Measurements from ENCODE around the gene L3MBTL1.

The L3MBTL1 gene

DNA sequence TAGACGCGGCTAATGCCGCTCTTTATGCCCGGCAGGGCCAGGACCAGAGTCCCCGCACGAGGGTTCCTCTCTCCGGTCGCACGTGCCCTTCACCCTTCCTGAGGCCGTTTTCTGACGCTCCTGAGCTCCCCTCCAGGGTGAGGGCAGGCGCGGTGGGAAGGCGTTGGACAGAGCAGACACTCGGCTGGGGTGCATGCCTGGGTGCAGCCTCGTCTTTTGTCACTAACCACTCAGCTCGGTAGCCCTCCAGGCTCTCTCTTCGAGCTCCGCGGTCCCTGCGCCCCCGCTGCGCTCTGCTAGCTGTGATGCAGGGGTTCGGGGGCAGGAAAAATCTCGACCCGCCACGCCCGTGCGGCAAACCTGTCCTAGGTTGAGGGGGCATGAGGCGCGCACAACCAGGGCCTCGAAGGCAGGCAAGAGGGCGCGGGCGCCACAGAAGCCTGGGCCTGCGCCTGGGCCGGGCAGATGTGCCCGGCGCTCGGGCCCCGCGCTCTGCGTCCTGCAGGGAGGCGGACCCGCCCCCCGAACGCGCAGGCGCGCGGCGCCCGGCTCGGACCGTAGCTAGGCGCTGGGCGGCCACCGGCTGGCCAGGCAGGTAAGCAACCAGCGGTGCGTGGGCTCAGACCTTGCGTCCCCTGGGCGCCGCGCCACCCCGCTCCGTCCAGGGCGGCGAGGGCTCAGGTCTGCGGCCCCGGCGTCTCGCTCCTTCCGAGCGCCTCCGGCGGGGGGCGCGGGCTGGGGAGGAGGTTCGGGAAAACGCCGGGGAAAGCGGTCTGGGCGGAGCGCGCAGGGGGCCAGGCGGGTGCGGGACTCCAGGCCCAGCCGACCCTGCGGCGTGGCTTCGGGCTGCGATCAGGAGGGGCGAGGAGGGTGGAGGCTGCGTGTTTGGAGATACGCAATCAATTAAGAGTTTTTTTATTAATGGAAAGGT, at the start of gene L3MBTL1:
L3MBTL1 (plus strand) TSS at position 548 of the 931 bp plus-strand sequence. CDS start 5,807 bp downstream, outside the sequence.
- peak in 25 of 58 donors; percentile 1 to 52 (median 23) for DNase-seq

DNA sequence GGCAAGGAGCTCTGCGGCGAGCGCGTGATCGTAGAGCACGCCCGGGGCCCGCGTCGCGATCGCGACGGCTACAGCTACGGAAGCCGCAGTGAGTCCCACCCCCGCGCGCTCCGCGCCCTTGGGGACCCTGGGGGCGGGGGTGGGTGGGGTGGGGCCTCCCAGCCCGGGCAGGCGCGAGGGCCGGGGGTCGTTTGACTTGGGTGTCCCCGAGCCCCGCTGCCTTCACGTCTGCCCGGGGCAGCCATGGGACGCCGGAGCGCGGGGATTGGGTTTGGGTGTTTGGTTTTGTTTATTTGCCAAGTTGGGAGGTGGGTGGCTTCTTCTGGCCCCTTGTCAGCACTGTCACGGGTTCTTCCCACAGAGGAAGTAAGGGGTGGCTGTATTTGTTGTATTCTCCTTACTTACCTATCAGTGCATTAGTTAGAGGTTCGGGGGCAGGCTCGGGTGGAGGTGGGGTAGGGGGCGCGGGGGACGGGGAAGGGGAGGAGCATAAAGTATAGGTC, 49.0 kb upstream of the L3MBTL1 start:
- peak in 2 of 58 donors; percentile 42 to 65 for DNase-seq

DNA sequence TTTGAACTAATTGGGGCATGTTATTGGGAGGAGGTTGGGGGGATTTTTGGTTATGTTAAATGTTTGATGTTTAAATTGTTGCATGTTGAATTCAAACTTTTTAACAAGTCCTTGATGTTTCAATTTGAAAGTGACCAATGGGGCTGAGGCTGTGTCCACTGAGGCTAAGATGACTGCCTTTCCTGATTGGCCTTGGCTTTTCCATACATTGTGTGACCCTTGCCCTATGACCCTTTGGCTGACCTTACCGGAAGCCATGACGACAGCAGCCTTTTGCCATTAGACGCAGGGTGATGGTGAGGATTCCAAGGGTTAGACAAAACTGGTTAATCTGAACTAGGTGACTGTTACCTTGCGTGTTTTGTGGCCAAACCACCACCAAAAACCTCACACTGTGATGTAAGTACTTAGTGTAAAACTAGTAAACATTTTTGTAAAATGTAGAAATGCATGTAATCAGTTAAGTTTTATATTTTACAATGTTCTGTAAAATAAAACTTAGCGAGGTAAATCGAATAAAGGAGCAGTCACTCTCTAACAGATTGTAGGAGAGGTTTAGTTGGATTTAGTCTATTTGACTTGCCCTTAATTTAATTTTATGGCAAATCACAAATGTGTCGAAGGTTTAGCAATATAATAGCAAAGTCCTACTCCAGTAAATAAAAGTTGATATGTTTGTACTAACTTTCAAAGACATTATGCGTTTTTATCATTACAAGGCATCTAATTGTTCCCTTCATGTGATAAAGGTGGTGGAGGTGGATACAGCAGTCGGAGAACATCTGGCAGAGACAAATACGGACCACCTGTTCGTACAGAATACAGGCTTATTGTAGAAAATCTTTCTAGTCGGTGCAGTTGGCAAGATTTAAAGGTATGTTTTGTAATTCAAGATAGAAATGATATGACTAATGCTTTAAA, 48.2 kb upstream of the L3MBTL1 start:
- DNase-seq: no peak

DNA sequence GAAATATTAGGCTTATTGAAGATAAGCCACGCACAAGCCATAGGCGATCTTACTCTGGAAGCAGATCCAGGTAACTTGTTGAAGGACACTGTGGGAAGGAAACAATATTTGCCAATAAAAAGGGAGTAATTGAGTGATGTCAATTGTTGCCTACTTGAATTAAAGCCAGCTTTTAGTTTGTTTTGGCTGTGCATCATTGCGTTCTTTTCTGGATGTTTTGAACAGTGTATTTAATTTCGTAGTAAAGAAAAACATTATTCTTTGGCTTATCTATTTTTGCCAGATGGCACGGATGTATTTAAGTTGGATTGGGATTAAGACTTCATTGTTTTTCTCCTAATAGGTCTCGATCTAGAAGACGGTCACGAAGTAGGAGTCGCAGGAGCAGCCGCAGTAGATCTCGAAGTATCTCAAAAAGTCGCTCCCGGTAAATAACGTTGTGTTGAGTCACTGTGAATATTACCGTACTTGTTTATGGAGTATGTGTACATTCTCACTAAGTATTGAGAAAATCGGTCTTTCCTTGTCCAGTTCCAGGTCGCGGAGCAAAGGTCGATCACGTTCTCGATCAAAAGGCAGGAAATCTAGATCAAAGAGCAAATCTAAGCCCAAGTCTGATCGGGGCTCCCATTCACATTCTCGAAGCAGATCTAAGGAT, 47.2 kb upstream of the L3MBTL1 start:
- no peak for DNase-seq

DNA sequence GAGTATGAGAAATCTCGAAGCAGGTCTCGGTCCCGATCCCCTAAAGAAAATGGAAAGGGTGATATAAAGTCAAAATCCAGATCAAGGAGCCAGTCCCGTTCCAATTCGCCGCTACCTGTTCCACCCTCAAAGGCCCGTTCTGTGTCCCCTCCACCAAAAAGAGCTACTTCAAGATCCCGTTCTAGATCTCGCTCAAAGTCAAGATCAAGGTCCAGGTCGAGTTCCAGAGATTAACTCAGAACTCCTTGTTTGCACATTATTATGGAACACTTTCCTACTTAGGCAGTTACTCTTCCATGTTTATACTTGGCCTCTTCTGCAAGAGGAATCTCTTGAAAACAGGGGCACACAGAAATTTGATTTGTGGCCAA, 46.7 kb upstream of the L3MBTL1 start:
- DNase-seq: no peak

DNA sequence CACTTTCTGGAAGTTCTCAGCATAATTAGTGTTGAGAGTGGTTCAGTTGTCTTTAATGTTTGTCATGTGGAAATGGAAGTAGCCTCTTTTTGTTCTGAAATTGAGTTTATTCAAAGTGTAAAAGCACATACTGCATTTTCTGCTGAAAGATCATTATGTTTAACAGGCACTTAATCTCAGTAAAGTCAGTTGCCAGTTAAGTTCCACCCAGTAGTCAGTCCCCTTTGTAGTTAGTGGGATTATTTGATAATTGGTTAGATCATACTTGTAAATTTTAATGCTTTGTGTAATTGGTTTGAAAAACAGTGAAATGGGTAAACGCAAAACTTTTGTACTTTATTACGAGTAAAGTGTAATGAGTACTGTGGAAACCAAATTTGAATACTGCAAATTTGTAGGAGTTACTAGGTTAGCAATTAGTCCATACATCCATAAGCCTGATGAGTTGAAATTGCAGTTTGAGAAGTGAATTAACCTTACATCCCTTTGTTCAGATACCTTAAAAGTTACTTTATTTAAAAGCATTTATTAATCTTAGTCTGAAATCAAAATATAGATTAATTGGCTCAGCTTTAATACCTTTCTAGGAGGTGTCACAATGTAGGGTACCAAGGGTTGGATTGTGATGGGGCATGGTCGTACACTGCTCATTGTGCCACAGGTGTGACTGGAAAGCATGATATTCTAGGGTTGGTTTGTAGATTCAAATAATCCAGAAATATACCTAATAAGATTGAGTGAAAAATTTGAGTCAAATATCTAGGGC, 45.4 kb upstream of the L3MBTL1 start:
- no peak for DNase-seq

DNA sequence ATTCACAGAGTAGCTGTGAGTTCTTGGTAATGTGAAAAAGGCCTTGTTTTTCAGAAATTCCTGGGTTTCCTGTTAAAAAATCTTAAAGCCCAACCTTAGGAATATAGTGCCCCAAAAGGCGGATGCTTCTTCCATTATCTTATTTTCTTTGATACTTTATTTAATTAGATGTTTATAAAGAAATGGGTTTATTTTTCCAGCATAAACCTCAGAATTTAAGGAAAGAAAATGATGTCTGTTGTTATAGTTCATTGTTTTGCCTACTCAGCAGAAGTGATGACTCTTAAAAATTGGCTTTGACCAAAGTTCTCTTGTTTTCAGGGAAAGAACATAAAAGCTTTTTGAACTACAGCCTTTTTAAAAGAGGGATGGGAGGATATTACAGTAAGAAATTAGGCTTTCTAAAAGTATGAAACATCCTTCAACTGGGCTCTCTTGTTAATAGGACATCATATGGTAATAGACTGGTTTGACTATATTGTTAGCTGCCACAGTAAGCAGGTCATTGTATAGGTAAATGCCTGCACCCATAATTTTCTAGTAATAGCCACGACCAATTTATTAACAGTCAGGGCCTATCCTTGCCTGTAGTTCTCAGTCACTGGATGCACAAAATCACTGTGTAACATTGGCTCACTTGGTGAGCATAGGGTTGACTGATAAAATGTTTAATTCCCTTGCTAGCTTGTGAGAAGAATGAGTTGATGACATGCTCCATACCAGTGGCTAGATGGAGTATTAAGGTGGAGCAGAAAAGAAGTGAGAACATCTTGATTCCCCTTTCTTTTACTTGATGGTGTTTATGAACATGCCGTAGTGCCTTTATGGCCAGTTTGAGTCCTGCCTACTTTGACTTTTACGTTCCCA, 44.6 kb upstream of the L3MBTL1 start:
- no peak for DNase-seq

DNA sequence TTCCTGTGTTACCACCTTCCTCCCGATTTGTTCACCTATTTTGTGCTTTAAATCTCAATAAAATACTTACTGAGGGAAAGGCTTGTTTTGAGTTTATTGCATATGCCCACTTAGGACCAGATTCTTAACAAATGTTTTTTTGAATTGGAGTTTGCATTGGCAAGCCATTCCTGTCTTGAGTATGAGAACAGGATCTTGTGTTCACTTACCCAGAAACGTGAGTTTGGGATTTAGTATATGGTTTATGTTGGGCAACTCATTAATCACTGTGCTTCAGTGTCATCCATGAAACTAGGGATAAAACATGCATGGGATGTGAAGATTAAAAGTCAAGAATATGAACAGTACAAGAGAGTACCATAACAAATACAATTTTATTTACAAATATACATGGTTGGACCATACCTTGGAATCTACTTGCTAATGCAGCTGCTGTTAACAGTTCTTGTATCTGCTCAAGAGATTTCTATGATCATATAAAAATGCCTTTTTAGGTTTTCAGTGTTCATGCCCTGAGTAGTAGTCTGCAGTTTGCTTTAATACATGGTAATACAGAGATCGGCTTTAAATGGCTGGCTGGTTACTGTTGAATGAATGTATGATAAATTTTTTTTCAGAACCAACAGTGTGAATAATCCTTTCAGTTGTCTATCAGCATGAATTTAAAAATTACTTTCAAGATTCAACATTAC, 43.8 kb upstream of the L3MBTL1 start:
- no peak for DNase-seq

DNA sequence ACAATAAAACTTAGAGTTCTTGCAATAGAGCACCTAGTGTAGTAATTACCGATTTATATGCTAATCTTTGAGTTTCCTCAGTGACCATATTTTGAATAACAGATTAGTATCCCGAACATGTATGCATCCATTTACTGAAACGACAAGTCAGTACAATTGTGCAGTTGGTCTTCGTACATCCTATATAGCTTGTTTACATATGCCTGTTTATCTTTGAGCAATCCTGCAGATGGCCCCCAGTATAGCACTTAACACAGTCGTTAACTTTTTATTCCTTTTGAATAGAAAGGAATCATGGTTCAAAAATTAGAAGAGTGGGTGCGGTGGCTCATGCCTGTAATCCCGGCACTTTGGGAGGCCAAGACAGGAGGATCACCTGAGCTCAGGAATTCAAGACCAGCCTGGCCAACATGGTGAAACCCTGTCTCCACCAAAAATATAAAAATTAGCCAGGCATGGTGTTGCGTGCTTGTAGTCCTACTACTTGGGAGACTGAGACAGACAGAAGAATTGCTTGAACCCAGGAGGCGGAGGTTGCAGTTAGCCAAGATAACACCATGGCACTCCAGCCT, 43.2 kb upstream of the L3MBTL1 start:
- no peak for DNase-seq

DNA sequence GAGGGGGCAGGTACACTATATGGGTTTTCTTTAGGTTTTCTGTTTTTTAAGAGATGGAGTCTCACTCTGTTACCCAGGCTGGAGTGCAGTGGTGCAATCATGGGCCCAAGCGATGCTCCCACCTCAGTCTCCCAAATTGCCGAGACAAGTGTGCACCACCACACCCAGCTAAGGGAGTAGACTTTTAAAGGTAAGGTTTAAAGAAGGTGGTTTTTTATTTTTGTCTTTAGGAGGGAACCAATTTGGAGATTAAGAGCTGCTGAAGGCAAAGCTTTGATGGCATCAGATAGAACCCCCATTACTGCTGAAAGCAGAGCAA, 41.9 kb upstream of the L3MBTL1 start:
- DNase-seq: no peak

DNA sequence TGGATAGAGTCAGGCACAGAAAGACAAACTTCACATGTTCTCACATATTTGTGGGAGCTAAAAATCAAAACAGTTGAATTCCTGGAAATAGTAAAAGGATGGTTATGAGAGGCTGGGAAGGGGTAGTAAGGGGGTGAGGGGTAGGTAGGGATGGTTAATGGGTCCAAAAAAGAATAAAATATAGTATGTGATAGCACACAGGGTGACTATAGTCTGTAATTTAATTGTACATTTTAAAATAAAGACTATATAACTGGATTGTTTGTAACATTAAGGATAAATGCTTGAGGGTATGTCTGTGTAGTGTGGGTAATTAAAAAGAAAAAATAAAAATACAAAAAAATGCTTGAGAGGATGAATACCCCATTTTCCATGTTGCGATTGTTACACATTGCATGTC, 39.9 kb upstream of the L3MBTL1 start:
- no peak for DNase-seq

DNA sequence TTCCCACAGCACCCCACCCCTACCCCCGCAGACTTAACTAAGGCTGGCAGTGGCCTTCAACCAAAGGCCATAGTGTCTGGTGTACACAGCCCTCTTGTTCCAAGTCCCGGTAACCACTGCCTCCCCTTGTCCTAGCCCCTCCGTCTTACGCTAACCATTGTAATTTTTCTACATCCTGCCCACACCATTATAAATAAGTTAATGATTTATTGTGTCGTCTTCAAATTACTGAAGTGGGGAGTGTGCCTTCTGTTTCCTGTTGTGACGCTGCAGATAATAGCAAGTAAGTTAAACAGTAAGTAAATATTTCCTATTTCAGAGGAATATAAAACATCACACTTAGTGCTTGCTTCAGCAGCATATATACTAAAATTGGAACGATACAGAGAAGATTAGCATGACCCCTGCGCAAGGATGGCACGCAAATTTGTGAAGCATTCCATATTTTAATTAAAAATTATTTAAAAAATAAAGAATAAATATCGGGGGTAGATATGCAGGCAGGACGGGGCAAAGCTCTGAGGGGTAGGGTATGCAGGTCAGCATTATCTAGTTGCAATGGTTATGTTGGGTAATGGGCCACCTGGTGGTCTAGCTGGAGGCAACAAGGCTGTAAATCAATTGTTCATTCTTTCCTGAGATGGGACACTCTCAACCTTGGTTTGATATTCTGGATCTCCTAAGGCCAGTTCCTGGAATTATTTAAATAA, 34.7 kb upstream of the L3MBTL1 start:
- no peak for DNase-seq

DNA sequence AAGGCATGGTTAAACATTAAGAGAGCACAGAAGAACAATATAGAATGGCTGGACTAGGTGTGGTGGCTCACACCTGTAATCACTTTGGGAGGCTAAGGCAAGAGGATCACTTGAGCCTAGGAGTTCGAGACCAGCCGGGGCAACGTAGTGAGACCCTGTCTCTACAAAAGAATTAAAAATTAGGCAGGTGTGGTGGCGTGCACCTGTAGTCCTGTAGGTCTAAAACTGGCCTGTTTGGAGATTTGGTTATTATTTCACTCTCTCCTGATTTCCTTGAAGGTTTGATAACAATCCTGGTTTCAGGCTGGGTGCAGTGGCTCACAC, 34.2 kb upstream of the L3MBTL1 start:
- DNase-seq: no peak

DNA sequence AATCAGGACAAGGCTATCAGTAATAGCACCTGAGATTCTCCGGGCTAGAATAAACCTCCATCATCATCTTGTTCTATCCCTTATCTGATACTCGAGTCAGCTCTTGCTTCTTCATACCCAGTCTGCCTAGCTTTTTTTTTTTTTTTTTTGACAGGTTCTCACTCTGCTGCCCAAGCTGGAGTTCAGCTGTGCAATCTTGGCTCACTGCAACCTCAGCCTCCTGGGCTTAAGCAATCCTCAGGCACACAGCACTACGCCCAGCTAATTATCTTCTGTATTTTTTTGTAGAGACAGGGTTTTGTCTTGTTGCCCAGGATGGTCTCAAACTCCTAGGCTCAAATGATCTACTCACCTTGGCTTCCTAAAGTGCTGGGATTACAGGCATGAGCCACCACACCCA, 30.3 kb upstream of the L3MBTL1 start:
- DNase-seq: no peak

DNA sequence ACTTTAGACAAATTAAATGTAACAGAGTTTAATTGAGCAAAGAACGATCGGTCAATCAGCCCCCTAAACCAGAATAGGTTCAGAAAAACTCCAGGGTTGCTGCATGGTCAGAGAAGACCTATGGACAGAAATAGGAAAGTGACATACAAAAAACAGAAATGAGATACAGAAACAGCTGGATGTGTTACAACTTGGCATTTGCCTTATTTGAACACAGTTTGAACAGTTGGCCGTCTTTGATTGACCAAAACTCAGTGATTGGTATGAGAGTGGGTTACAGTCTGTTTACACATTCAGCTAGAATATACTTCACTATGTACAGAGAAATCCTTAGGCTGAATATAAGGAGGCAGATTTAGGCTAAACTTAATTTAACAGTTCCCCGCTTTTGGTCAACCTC, 29.9 kb upstream of the L3MBTL1 start:
- DNase-seq: no peak

DNA sequence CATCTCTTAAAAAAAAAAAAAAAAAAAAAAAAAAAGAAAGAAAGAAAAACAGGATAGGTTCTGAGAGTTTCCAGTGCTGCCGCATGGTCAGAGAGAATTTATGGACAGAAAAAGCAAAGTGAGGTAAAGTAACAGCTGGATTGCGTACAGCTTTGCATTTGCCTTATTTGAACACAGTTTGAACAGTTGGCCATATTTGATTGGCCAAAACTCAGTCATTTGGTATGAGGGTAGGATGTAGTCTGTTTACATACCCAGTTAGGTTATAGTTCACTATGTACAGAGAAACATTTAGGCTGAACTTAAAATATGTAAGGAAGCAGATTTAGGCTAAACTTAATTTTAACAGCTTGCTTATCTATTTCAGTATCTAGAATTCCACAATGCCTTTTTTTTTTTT, 17.5 kb upstream of the L3MBTL1 start:
- no peak for DNase-seq

DNA sequence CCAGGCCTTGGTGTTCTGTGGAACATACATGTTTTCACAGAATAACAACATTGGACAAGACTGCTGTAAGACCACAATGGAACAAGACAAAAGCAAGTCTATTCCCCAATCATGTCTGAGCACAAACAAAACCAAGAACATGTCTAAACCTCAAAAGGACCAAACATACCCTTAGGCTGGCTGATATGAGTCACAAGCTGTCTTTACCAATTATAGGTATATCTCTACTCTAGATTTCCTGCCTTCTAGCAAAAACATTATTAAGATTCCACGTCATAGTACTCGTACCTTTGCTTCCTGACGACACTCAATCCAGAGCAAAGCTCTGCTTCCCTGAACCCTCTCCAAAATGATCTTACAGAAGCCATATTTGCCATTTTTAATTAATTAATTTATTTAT, 15.4 kb upstream of the L3MBTL1 start:
- no peak for DNase-seq

DNA sequence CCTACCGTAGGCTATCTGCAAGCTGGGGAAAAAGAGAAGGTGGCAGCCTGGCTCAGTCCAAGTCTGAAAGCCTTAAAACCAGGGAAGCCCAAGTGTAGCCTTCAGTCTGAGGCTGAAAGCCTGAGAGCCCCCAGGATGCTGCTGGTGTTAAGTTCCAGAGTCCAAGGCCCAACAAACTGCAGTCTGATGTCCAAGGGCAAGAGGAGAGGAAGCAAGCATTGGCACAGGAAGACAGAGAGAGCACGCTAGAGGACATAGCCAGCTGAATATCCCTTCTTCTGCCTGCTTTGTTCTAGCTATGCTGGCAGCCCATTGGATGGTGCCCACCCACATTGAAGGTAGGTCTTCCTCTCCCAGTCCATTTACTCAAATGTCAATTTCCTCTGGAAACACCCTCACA, 12.1 kb upstream of the L3MBTL1 start:
- DNase-seq: no peak

Measured in anterior cingulate cortex (tissue), 58 donors.